ENCODE measurements around the gene SEC23B.

SEC23B gene

GRCh38 chr20:18588574-18588933, 80.8 kb downstream of the SEC23B start:
- DNase-seq = no peak

GRCh38 chr20:18589941-18590674, 82.4 kb downstream of the SEC23B start:
- no peak for DNase-seq

GRCh38 chr20:18596270-18596669, 88.5 kb downstream of the SEC23B start:
- DNase-seq = no peak

GRCh38 chr20:18609741-18610140, 102.0 kb downstream of the SEC23B start:
- DNase-seq = no peak

Data from islet precursor cell (in vitro differentiated cells).